HG03280 (cell line): ENCODE results near the gene GPR84.

Experiments used
- ATAC-seq: cut with Tn5 transposase; IDR thresholded peaks from one replicate; pipeline ENCODE4 v1.9.1; 2021; ENCODE audit warnings: mild to moderate bottlenecking, moderate library complexity; ENCODE audit not compliant: unreplicated experiment

Gene GPR84

GRCh38 chr12:54364413-54364812, at the start of gene GPR84:
GPR84 (minus strand) TSS chr12:54364486; CDS start chr12:54363851, 635 bp downstream.
- no peak for ATAC-seq

- ATAC-seq: no peak
Measured at GRCh38 chr12:54413284-54414190, 49.3 kb upstream of the GPR84 start.

- no peak for ATAC-seq
Measured at GRCh38 chr12:54412786-54413185, 48.5 kb upstream of the GPR84 start.

- no peak for ATAC-seq
Measured at GRCh38 chr12:54412348-54412747, 48.1 kb upstream of the GPR84 start.

GRCh38 chr12:54411391-54412241, 47.3 kb upstream of the GPR84 start:
- no peak for ATAC-seq

GRCh38 chr12:54409267-54409666, 45.0 kb upstream of the GPR84 start:
- ATAC-seq: no peak

GRCh38 chr12:54407183-54407905, 43.1 kb upstream of the GPR84 start:
- ATAC-seq: no peak

- ATAC-seq: no peak
Measured at GRCh38 chr12:54405573-54405972, 41.3 kb upstream of the GPR84 start.

GRCh38 chr12:54405106-54405505, 40.8 kb upstream of the GPR84 start:
- no peak for ATAC-seq

GRCh38 chr12:54404061-54405004, 40.0 kb upstream of the GPR84 start:
- no peak for ATAC-seq

- ATAC-seq: no peak
Measured at GRCh38 chr12:54401119-54401518, 36.8 kb upstream of the GPR84 start.

GRCh38 chr12:54398995-54399793, 34.9 kb upstream of the GPR84 start:
- ATAC-seq: peak; percentile 85

- no peak for ATAC-seq
Measured at GRCh38 chr12:54398218-54398617, 33.9 kb upstream of the GPR84 start.

- ATAC-seq: no peak
Measured at GRCh38 chr12:54397157-54397556, 32.9 kb upstream of the GPR84 start.

GRCh38 chr12:54395545-54395944, 31.3 kb upstream of the GPR84 start:
- ATAC-seq: no peak

GRCh38 chr12:54394986-54395385, 30.7 kb upstream of the GPR84 start:
- no peak for ATAC-seq

- ATAC-seq: no peak
Measured at GRCh38 chr12:54394281-54394719, 30.0 kb upstream of the GPR84 start.

- no peak for ATAC-seq
Measured at GRCh38 chr12:54393743-54394142, 29.5 kb upstream of the GPR84 start.

- no peak for ATAC-seq
Measured at GRCh38 chr12:54393207-54393609, 28.9 kb upstream of the GPR84 start.
